ENCODE measurements around the gene SCP2. TPM values are rescaled to one million over a fixed set of nuclear protein-coding genes. Genes with fewer than 3 reads are reported as not detected.
A peak's percentile ranks its signal among the peaks of the same experiment; 100 is the strongest.

Gene SCP2
- total and polyA plus RNA-seq, 2 of the 4 experiments (the other 2 are of a cell fraction): 70.4 to 83.1 TPM

DNA sequence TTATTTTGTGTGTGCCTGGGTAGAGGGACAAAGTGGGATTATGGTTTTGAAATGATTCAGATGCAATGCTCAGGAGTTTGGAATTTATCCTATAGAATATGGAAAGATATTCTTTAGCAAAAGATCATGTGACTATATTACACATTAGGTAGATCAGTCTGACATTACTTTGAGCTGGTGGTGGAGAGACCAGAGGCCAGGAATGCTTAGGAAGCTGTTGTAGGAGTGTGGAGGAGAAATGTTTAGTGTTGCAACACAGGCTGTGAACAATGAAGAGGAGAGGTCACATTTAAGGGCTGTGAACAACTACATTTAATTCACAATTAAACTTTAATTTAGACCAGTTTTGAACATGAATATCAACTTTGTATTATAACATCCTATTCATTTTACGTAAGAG lies 89.6 kb downstream of the SCP2 start:
- ATAC-seq (ENCODE audit: low read depth) (peak; percentile 44; the same call in 1 of the 2 replicates), DNase-seq (peak; percentile 41)
- H3K14ac ChIP-seq (replicated peaks; ENCODE audit: low read depth, low read length): no peak overlapping the region
- H3K4me3 ChIP-seq (ENCODE audit: insufficient read depth, low read depth, low read length): no peak overlapping the region
- no peaks in the 10 kb centered on the region for H4K20me1 ChIP-seq (ENCODE audit: insufficient read depth, low read length)
- intact Hi-C loops (cut with micrococcal nuclease): loop anchor here (5.0 kb wide), 1 partner anchor 171 kb away; no protein-coding TSS in a partner anchor
- peak overlapping the region; percentile 56; the same call in 1 of the 2 replicates for H3K4me2 ChIP-seq (ENCODE audit: low read depth, low read length)
- no peak overlapping the region for H4K91ac ChIP-seq (ENCODE audit: insufficient read depth, low read depth, low read length)
- H2BK120ac ChIP-seq (ENCODE audit: low read depth, low read length): no peak overlapping the region
- WGBS, 2 experiments (ENCODE audit: extremely low coverage in 2 of 2, insufficient read length in 1 of 2): no CpG with 5 or more reads among the region's 1 CpG
- peaks cover 21 to 51% of the 10 kb centered on the region in 2 experiments for H3K79me1 ChIP-seq (ENCODE audit: low read depth in 1 of 2, low read length in 2 of 2)
- in situ Hi-C loops (cut with MboI; ENCODE audit: low sequenced_read_pairs): no loop called here
- H3K36me3 ChIP-seq (ENCODE audit: control insufficient read depth, insufficient read depth, low read length): peaks cover 3% of the 10 kb centered on the region; the same call in 1 of the 2 replicates
- H3K27ac ChIP-seq (ENCODE audit: insufficient read depth, low read length): no peak overlapping the region
- H3K56ac ChIP-seq (ENCODE audit: extremely low read depth, insufficient read depth, low read length): no peak overlapping the region
- H2BK15ac ChIP-seq (ENCODE audit: low read depth, low read length): no peak overlapping the region
- H3K9me1 ChIP-seq (ENCODE audit: insufficient read depth, low read length): no peaks in the 10 kb centered on the region
- dilution Hi-C loops (cut with HindIII; ENCODE audit: low sequenced_read_pairs, unreplicated experiment): no loop called here
- no peak overlapping the region for H2BK20ac ChIP-seq (ENCODE audit: low read depth, low read length)
- H3K9me3 ChIP-seq (ENCODE audit: control insufficient read depth, insufficient read depth, low read length): no peaks in the 10 kb centered on the region
- no peak overlapping the region for H2BK5ac ChIP-seq (ENCODE audit: low read depth, low read length, poor library complexity, severe bottlenecking)
- H2AK9ac ChIP-seq (replicated peaks; ENCODE audit: low read depth, low read length, poor library complexity): no peak overlapping the region
- H3K4me1 ChIP-seq (ENCODE audit: control insufficient read depth, insufficient read depth, low read length): no peaks in the 10 kb centered on the region
- no peaks in the 10 kb centered on the region for H3K27me3 ChIP-seq (ENCODE audit: control insufficient read depth, insufficient read depth, low read length)
- TF ChIP-seq CEBPB (IDR thresholded peaks at IDR 0.05; ENCODE audit: low read depth, low read length): peak; percentile 80
- no peak for TF ChIP-seq NFE2L2 (IDR thresholded peaks at IDR 0.05; ENCODE audit: low read depth, low read length)
- TF ChIP-seq CHD1 (IDR thresholded peaks at IDR 0.05; ENCODE audit: low read depth, low read length): no peak
- peak overlapping the region in 1 of 2 experiments; percentile 9; a peak in 1 of 4 replicates for H4K8ac ChIP-seq (ENCODE audit: low read depth in 2 of 2, low read length in 2 of 2)
- H2AK5ac ChIP-seq (ENCODE audit: low read depth, low read length): no peak overlapping the region
- no peak overlapping the region for H2AFZ ChIP-seq (replicated peaks; ENCODE audit: low read length, poor library complexity)
- POLR2A ChIA-PET (ENCODE audit: unreplicated experiment): no interaction called here
- H4K5ac ChIP-seq (ENCODE audit: low read depth, low read length): no peak overlapping the region
- no peak overlapping the region for H3K4ac ChIP-seq (ENCODE audit: low read depth, low read length)
- H3K9ac ChIP-seq (ENCODE audit: low read depth, low read length): no peak overlapping the region
- no peak overlapping the region for H3K23ac ChIP-seq (ENCODE audit: low read depth, low read length)
- CTCF ChIA-PET: no interaction called here
- H3K18ac ChIP-seq (ENCODE audit: low read depth, low read length): no peak overlapping the region
- BruUV-seq (replicated peaks): no TSS peak
